NB4 (cell line): Measurements from ENCODE around the gene ADAM8.

Source experiments
- DNase-seq: peaks from one replicate; pipeline ENCODE4 v3.0.0; 2010; ENCODE audit warnings: low read depth
- H3K4me3 ChIP-seq: one replicate; pipeline ENCODE4 v1.5.1; 2011; ENCODE audit warnings: mild to moderate bottlenecking, low read depth, low read length, moderate library complexity
- CTCF ChIP-seq: IDR thresholded peaks from one replicate; pipeline ENCODE4 v1.5.1; 2012; ENCODE audit warnings: low read depth, low read length
- MYC ChIP-seq: IDR thresholded peaks from 2 replicates; pipeline ENCODE4 v1.6.1; 2011; ENCODE audit warnings: low read depth, low read length
- POLR2A ChIP-seq: IDR thresholded peaks from 2 replicates; pipeline ENCODE4 v1.6.1; 2011; ENCODE audit warnings: mild to moderate bottlenecking; ENCODE audit not compliant: insufficient read length; ENCODE audit errors: extremely low read depth
- TF ChIP-seq, protein P1 (sequence below): IDR thresholded peaks from 2 replicates; pipeline ENCODE4 v1.6.1; 2011; ENCODE audit warnings: low read depth, low read length

The ADAM8 gene

GRCh38 chr10:133312769-133313145 is 36.1 kb upstream of the ADAM8 start:
- no peak overlapping the region for H3K4me3 ChIP-seq
- DNase-seq = no peak
- TF ChIP-seq, protein P1, sequence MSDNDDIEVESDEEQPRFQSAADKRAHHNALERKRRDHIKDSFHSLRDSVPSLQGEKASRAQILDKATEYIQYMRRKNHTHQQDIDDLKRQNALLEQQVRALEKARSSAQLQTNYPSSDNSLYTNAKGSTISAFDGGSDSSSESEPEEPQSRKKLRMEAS = no peak
- no peak for TF ChIP-seq POLR2A
- no peak for TF ChIP-seq CTCF
- no peak for TF ChIP-seq MYC

DNA sequence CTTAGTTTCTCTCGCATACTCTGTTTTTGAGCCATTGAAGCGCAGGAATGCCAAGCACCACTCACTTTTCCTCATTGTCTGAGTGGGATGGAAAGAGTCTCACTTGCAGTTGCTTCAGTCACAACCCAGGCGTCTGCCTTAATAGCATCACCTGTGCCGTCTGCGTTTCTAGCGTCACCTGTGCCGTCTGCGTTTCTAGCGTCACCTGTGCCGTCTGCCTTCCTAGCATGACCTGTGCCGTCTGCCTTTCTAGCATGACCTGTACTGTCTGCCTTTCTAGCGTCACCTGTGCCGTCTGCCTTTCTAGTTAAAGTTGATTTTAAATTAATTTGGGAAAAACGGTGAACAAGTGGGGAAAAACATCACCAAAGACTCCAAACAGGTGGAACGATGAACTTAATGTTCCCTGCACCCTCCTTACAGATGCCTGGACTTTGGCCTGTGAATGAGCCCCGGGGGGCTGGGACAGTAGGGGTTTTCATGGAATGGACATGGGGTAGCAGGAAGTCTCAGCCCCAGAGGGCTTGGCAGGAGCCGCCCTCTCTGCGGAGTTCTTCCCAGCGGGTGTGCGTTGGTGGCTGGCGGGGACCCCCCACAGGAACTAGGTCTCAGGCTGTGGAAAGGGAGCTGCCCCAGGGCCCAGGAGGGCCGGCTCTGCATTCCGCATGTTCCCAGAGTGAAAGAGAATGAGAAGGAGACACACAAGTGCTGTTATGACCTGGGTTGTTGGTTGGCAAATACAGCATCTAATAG is 35.5 kb upstream of the ADAM8 start:
- no peak overlapping the region for H3K4me3 ChIP-seq
- TF ChIP-seq POLR2A (no peak), CTCF (no peak)
- TF ChIP-seq, protein P1 = no peak
- no peak for DNase-seq

DNA sequence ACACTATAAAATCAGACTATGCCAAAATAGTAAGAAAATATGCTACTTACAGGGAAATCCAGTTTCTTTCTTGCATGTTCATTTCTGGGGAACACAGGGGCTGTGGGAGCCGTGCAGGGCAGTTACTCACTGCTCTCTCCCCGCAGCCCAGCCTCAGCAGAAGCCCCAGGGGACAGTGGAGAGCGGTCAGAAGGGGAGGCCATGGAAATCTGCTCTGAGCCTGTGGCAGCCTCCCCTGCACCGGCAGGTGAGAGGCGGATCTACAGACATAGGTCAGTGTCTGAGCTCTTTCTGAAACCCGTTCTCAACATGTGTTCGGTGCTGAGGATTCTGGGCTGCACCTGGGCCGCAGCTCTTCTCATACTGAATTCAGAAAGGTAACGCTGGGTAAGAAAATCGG is 34.9 kb upstream of the ADAM8 start:
- H3K4me3 ChIP-seq = no peak overlapping the region
- no peak for DNase-seq
- TF ChIP-seq MYC (no peak), CTCF (no peak), POLR2A (no peak)
- TF ChIP-seq, protein P1 = no peak

- H3K4me3 ChIP-seq = no peak overlapping the region
- TF ChIP-seq POLR2A (no peak), CTCF (no peak), MYC (no peak)
- TF ChIP-seq, protein P1 = no peak
- no peak for DNase-seq
Measured at GRCh38 chr10:133310789-133311188, 34.1 kb upstream of the ADAM8 start.

- no peak for TF ChIP-seq CTCF
- TF ChIP-seq, protein P1 = no peak
- TF ChIP-seq POLR2A = no peak
- TF ChIP-seq MYC = no peak
- H3K4me3 ChIP-seq = no peak overlapping the region
- DNase-seq = no peak
Measured at GRCh38 chr10:133310399-133310755, 33.7 kb upstream of the ADAM8 start.
